ENCODE data around the gene NEU4.

Gene NEU4

GRCh38 chr2:241852116-241852980 is 43.4 kb downstream of the NEU4 start:
- TF ChIP-seq, protein P1, sequence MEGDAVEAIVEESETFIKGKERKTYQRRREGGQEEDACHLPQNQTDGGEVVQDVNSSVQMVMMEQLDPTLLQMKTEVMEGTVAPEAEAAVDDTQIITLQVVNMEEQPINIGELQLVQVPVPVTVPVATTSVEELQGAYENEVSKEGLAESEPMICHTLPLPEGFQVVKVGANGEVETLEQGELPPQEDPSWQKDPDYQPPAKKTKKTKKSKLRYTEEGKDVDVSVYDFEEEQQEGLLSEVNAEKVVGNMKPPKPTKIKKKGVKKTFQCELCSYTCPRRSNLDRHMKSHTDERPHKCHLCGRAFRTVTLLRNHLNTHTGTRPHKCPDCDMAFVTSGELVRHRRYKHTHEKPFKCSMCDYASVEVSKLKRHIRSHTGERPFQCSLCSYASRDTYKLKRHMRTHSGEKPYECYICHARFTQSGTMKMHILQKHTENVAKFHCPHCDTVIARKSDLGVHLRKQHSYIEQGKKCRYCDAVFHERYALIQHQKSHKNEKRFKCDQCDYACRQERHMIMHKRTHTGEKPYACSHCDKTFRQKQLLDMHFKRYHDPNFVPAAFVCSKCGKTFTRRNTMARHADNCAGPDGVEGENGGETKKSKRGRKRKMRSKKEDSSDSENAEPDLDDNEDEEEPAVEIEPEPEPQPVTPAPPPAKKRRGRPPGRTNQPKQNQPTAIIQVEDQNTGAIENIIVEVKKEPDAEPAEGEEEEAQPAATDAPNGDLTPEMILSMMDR (IDR thresholded peaks at IDR 0.05; ENCODE audit: insufficient read depth, low read depth, low read length, missing control alignments) = no peak
- DNase-seq (ENCODE audit: low read depth) = no peak
- no peak overlapping the region for H3K4me3 ChIP-seq (ENCODE audit: low read length)

- TF ChIP-seq, protein P1 (IDR thresholded peaks at IDR 0.05; ENCODE audit: insufficient read depth, low read depth, low read length, missing control alignments) = no peak
- DNase-seq (ENCODE audit: low read depth) = no peak
These were observed 44.1 kb downstream of the NEU4 start for GRCh38 chr2:241852981-241853631.

DNA sequence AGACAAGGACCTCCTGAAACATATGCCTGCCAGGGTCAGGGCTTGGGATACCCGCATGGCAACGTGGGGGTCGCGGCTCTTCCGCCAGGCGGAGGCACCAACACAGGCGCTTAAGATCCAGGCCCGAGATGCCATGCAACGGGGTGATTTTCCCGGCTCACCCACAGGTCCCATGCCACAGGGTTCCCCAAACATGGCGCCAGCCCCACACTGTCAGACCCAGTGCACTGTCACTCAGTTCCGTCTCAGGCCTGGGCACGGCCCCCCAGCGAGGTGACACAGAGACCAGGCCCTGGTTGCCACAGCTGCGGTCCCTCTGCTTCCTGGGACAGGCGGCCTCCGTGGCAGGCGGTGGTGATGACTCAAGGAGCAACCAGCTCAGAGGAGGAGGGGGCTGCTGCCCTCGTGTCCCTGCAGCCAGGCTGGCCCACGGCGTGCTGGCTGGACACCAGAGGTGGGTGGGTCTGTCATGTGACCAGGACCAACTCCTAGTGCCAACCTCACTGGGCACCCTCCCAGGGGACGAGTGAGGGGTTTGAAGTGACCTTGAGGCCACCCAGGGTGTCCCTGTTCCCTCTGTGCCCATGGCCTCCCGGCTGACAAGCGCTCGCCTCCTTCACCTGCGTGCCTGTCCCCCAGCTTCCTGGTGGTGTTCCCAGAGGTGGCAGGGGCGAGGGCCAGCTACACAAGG is 44.8 kb downstream of the NEU4 start:
- H3K4me3 ChIP-seq (ENCODE audit: low read length) = no peak overlapping the region
- TF ChIP-seq, protein P1 (IDR thresholded peaks at IDR 0.05; ENCODE audit: insufficient read depth, low read depth, low read length, missing control alignments) = no peak
- DNase-seq (ENCODE audit: low read depth) = no peak

More at GRCh38 chr2:241852981-241853631, 44.1 kb downstream of the NEU4 start:
- H3K4me3 ChIP-seq (ENCODE audit: low read length) = no peak overlapping the region

- no peak for DNase-seq (ENCODE audit: low read depth)
- TF ChIP-seq, protein P1 (IDR thresholded peaks at IDR 0.05; ENCODE audit: insufficient read depth, low read depth, low read length, missing control alignments) = no peak
- no peak overlapping the region for H3K4me3 ChIP-seq (ENCODE audit: low read length)
These were observed 45.6 kb downstream of the NEU4 start for GRCh38 chr2:241854342-241855244.

DNA sequence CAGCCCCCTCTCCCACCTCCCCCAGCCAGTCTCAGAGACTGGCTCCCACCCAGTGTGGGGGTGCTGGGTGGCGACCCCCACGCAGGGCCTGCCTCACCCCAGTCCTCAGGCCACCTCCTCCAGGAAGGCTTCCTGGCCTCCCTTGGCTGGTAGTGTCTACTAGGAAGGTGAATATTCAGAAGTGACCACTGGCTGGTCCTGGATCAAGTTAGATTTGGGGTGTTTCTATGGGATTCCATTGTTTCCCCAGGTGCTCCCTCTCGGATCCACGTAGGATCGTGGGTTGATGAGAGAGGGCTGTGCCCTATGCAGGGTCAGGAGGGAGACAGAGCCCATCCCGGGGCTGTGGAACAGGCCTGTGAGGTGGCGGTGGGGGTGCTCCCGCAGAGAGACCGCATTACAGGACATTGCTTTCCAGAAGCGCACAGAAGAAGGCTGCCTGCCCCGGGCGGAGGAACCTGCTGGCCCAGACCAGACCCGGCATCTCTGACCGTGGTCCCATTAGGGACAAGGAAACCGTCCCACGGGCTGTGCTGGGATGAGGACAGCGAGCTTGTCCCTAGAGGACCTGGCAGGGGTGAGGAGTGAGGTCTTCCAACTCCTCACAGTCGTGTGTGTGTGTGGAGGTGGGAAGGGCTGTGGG is 46.4 kb downstream of the NEU4 start:
- H3K4me3 ChIP-seq (ENCODE audit: low read length) = no peak overlapping the region
- no peak for DNase-seq (ENCODE audit: low read depth)
- TF ChIP-seq, protein P1 (IDR thresholded peaks at IDR 0.05; ENCODE audit: insufficient read depth, low read depth, low read length, missing control alignments) = no peak

All from epithelial cell of esophagus (primary cell).